Smooth muscle cell of the brain vasculature (primary cell): Measurements from ENCODE around the gene FRYL.
"Not testable (repeated sequence)": the region's sequence is repeated elsewhere in the genome, so short reads cannot be mapped to it uniquely, and the experiment has no call there.

Experiments used
- DNase-seq: peaks from one replicate; pipeline ENCODE4 v3.0.0-alpha.2; 2012; ENCODE audit warnings: low read depth, low spot score

Gene FRYL

DNA sequence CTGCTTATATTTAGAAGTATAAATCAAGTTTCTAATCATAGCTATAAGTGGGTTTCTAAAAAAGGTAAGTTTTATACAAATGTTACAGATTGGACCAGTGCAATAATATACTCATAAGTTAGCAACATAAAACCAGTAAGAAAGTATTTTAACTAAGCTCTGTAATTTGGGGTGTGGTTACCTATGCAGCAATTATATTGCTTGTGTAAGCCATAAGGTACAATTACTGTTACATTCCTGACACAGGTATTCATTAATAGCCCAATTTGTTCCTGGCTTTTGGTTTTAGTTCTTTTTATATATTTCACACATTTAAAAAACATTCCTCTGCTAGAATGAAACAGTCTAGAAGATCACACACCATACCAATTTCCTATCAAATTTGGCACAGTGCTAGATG lies 115.1 kb downstream of the FRYL start:
- DNase-seq = no peak

DNA sequence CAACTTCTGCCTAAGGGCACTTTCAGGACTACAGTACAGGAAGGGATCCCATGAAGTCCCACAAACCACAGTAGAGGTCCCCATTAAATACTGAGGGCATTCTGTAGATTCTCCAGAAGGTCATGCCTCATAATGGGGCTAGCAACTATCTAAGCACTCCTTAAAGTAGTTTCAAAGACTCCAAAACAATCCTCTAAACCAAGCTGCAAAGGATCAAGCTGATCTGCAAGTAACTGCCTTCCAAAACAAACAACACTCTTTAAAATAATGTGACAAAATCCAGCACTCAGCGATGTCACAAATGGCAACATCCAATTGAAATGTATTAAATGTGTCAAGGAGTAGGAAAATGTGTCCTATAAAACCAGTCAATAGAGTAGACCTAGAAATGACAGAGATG lies 118.7 kb downstream of the FRYL start:
- DNase-seq = no peak

DNA sequence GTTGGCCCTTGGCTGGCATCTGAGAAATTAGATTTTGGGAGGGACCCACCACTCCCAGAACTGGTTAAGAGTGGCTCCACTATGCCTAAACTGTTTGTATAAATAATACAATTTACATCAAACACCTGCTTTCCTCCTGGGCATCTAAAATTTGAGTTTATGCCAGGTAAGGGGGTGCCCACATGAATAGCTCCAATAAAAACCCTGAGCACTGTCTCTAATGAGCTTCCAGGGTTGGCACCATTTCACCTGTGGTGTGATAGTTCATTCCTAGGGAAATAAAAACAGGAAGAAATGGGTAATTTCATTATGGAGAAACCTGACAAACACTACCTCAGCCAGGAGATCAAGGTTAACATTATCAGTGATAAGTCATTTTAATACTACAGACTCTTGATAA lies 119.7 kb downstream of the FRYL start:
- DNase-seq = no peak

DNA sequence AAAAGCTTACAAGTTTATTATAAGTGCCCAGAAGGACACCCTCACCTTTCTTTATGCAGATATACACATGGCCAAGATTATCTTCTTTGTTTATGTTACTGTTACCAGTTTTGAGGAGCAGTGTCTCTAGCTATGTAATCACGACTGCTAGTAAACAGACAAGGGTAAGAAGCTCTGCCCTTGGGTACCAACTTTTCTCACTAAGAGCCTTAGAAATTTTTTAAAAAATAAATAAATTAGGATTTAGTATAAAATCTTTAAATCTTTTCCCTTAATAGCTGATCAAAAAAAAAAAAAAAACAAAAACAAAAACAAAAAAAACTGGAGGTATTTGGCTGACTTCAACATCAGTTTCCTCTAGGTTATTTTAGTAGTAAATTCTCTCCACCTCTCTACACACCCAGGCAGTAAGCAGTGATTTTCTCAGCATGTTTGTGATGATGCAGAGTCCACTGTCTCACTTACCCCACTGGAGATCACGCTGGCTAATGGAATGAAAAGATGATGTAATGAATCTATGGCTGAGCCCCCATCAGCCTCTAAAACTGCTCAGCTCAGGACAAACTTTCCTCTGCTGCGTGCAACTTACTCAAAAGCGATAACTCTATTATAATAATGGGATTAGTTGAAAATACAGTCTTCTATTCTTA lies 125.9 kb downstream of the FRYL start:
- DNase-seq = no peak

DNA sequence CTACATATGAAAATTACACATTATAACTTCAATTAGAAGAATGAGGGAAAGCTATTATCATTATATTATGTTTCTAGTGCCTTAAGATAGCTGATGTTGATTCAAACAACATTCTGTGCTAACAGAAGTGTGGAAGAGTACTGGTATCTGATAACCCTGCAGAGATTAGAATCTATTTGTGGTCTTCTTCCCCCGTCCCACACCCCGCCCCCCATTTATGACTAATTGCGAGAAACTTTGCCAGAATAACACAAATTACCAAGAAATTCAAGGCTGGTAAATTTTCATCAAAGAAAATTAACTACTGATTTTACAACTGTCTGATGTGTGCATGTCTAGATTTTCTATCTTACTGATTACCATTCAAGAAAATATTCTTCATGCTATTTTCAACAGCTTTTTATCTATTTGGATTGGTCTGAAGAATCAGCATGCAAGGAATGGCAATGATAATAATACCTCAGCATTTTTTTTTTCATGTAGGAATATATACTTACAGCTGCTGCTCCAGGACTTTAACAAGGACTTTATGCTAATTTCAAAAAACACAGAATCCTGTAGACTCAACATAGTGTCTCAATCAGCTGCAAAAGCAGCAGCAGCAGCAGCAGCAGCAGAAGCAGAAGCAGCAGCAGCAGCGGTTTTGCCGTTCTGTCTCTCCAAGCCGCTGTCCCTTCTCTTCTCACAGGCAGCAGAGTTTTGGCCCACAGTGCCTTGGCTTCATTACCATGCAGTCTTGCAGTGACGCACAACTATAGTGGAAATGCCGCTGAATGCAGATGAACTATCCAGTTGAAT lies 126.7 kb downstream of the FRYL start:
- DNase-seq = no peak

DNA sequence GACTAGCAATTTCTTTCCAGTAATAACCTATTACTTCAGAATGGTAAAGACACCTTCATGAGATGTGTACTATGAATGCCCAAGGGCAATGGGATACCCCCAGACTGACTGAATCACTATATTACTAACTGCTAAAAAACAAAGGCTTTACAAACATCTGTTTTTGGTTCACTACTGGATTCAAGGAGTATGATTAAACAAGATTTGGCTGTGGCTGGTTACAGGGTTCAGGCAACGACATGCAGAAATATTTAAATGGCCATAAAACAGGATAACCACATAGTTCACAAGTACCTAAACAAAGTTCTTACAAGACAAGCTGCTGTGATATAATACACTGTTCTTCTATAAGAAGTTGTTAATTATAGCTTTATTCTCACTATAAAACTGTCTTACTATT lies 128.2 kb downstream of the FRYL start:
- no peak for DNase-seq

DNA sequence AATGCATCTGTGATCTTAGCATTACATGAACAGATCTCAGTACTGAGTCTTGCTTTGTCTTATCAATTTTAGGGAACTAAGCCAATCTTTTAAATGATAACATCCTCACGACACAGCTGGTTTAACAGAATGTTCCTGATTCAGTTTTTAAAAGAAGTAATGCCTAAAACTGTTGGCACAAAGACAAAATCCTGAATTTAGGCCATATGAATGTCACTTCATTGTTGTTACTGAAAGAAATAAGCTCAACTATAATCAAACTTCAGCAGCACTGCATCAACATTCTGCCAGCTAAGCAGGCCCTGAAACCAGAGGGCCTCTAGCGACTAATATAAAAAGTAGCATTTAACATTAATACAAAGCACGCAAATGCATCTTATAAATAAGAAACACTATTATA lies 130.6 kb downstream of the FRYL start:
- no peak for DNase-seq

DNA sequence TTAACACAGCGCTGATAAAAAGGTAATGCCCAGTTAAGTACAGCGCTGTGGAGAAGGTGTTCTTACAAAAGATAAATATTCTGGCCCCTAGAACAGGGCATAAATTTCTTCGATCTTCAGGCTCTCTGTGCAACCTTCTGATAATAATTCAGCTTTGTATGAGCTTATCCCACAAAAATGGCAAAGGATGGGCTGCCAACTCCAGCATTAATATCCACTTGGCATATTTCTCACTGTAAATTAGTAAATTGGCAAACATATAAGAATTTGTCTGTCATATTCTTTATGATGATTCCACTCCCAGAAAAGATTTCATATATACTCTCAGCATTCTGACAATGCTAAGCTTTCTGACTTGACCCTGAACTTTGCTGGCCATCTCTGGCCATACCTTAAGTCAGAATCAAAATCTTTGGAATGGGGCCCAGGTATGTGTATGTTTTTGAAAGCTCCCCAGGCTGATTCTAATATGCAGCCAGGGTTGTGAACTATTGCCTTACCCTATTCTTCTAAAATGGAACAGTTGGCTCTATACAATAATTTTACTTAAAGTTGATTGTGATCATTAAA lies 134.8 kb downstream of the FRYL start:
- no peak for DNase-seq

DNA sequence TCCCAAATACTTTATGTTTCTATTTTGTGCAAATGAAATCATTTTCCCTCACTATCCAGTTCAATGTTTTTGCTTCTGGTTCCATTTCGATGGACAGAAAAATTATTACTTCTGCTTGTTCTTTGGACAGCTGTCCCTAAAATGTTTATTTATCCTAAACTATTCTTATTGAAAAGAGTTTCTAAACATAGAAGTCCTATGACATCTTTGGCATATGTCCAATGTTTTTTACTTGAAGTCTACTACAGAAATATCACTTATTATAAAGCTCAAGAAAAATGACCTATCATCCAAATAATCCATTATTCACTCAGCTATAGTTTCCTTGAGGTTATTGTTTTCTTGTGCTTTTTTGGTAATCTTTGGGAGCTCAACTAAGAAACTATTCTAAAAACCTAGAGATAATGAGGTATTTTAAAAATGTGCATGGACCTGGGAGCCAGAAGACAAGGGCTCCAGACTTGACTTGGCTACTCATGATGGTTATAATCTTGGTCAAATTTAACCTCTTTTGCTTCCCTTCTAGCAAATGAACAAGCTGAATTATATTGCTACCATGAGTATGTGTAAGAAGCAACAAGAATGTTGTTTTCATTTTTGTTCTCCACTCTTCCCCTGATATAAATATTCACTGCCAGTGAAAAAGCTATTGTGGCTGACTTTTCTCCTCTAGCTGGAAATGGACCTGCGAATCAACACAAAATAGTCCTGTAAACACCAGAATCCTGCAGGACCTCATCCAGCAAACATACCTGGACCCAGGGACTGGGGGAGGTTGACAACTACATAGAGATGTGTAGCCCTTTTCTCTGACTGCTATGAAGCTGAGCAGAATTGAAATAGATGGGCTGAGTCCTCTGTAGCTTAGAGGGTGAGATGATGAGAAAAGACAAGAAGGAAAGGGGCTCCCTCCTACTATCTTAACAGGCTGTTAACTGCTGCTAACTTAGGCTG lies 137.4 kb downstream of the FRYL start:
- DNase-seq = no peak

DNA sequence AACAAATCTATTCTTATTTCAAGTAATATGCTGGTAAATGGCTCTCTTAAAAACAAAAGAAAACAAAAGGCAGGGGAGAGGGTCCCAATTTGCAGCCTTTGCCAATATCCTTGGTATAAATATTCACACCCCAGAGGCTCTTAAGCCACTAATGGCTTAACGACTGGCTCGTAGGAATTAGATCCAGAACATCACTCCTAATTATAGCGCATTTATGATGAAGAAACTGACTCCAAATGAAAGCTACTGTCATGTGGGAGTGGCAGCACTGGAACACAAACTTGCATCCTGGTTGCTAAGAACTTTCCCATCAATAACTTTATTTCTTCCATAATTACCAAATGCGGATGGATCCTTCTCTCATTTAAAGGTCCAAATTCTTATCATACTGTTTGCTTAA lies 138.7 kb downstream of the FRYL start:
- DNase-seq = no peak

DNA sequence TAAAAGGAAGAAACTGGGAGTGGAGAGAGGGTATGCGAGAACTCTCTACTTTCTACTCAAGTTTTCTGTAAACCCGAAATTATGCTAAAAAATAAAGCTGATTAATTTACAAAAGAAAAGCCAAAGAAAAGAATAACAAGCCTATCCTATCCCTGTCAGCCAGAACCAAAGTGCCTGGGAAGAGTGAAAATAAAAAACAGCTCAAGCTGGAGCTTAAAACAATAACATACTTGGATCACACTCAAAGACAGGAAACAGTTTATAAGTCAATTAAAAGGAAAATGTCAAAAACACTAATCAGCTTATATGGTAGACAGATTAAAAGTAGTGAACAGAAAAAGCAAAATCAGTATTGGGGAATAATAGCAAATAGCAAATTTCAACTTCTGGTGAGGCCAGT lies 139.4 kb downstream of the FRYL start:
- no peak for DNase-seq

DNA sequence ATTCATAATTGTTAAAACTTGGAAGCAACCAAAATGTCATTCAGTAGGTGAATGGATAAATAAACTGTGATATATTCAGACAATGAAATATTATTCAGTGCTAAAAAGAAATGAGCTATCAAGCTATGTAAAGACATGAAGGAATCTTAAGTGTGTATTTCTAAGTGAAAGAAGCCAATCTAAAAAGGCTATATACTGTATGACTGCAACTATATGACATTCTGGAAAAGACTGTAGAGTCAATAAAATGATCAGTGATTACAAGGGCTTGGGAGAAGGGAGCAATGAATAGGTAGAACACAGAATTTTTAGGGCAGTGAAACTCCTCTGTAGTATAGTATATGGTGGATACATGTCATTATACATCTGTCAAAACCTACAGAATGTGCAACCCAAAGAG lies 139.9 kb downstream of the FRYL start:
- no peak for DNase-seq

DNA sequence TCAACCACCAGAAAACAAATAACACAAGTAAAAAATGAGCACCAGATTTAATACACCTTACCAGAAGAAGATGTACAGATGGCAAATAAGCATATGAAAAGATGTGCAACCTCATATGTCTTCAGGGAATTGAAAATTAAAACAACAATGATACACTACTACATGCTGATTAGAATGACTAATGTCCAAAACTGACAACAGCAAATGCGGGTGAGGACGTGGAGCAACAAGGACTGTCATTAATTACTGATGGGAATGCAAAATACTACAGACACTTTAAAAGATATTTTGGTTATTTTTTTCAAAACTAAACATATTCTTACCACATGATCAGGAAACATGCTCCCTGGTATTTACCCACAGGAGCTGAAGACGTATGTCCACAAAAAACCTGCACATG lies 140.3 kb downstream of the FRYL start:
- no peak for DNase-seq

DNA sequence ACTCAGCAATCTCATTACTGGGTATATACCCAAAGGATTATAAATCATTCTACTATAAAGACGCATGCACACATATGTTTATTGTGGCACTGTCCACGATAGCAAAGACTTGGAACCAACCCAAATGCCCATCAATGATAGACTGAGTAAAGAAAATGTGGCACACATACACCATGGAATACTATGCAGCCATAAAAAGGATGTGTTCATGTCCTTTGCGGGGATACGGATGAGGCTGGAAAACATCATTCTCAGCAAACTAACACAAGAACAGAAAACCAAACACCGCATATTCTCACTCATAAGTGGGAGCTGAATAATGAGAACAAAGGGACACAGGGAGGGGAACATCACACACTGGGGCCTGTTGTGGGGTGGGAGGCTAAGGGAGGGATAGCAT lies 141.5 kb downstream of the FRYL start:
- not testable (repeated sequence) for DNase-seq

DNA sequence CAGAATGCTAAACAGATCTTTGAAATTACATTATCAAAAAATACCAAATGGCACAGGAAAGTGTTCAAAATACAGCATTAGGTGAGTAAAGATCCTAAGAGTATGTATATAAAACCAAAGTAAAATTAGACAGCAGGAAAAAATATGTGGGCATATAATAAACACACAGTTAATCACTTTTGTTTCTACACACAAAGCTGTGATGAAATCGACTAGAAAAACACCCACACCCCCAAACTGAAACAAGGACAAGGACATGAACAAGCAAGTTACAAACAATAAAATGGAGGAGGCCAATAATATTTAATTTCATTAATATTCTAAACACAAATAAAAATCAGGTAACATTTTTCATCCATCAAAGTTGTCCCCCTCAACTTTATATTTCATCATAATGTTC lies 143.2 kb downstream of the FRYL start:
- no peak for DNase-seq

DNA sequence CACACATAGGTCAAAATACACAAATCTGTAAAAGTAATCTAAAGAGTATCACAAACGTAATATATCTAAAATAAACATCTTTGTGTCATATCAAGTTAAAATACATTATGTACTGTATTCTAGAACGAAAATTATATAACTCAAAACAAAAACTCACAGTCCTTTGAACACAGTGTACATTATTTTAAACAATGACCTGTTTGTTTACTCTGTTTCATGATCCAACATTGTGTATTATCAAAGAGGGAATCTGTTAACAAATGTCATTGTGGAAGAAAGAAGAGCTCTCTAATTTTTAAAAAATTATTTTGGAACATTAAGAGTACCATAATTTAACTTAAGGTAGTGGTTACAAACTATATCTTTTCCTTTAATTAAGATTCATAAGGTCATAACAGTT lies 144.1 kb downstream of the FRYL start:
- no peak for DNase-seq

DNA sequence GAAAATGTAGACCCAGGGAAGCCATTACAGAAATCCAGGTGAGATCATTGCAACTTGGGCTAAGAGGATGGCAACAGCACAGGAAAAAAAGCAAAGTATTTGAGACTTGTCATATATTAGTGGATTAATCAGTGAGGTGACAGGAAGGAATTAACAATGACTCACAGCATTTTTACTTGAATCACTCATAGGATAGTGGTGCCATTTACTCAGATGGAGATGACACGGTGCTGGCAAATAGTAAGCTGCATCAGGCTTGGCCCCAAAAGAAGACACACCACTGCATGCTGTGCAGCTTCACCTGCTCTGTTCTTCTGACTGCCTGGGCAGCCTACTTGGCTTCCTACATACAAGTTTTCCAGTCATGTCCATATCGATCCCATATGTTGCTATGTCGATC lies 144.8 kb downstream of the FRYL start:
- no peak for DNase-seq

DNA sequence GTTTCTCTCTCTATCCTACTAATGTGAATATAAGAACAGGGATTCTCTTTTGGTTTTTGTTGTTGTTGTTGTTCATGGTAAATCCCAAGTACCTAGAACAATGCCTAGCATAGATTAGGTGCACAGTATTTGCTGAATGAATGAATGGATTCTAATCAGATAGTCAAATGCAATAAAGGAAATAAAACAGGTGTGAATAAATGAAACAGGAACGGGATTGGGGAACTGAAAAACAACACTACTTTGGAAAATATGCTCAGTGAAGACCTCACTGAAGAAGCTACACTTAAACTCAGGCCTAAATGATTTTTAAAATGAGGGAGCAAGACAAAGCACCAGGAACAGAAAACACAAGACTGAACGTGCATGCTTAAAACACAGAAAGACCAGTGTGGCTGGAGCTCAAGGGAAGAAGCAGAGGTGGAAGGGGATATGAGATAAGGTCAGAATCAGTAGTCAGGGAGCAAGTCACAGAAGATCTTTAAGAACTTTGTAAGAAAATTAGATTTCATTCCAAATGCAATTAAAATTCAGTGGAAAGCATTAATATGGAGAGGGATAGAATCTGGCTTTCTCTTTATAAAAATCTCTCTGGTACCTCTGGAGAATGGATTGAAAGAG lies 145.3 kb downstream of the FRYL start:
- no peak for DNase-seq

DNA sequence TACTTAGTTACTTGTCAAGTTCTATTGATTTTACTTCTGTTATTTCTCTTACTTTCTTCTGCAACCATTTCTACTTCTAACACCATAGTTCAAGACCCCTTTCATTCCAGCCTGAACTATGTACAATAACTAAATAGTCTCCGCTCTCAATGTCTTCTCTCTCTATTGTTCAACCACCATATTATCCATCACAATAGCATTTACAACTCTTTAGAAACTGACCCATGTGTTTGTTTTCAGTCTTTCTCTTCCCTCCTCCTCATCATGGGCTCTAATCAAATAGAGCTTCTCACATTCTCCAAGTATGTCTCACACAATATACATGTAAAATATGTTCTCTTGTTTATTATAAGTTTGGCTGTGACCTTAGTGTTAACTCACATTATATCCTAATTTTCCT lies 146.4 kb downstream of the FRYL start:
- no peak for DNase-seq

DNA sequence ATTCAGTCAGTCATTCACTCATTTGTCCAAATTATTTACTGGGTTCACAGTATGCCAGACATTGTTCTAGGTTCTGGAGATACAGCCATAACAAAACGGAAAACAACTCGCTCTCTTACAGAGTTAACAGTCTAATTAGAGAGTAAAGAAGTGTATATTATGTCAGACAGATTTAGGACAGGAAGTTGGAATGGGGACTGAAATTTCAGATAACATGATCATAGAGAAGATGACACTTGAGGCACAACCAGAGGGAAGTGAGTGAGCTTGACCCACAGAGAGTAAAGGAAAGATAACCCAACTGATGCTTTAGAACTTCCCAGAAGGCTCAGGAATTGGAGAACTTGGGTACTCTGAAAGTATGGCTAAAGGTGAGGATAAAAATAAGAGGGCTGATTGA lies 150.6 kb downstream of the FRYL start:
- no peak for DNase-seq

DNA sequence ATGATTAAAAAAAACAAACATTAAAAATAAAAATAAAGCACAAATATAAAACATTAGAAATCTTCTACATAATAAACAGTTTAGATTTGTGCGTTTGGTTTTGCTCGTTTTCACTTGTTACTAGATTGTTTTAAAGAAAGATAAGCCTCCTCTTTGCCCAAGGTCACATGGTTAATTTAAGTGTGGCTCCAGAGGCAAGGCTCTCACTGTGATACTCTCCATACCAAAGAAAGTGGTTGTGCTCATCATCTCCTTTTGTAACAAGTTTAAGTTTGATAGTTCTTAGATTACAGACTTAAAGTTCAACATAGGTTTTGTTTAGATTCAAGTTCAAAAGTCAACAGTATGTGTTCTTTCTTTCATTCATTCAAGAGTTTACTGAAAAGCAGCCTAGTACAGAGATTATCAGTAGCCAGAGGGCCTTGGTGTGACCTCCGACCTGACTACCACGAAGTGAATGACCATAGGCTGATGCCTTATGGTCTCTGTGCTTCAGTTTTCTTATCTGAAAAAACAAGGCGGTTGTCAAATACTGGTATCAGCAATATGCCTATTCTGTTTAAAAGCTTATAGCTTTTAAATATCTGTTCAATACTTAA lies 156.8 kb downstream of the FRYL start:
- DNase-seq = no peak
